HG03378 (cell line): ENCODE data around the gene TPO.
"Not testable (repeated sequence)": the region's sequence is repeated elsewhere in the genome, so short reads cannot be mapped to it uniquely, and the experiment has no call there.

Experiments used
- ATAC-seq: cut with Tn5 transposase; IDR thresholded peaks from one replicate; pipeline ENCODE4 v1.9.1; 2021; ENCODE audit warnings: mild to moderate bottlenecking, moderate library complexity; ENCODE audit not compliant: unreplicated experiment

The TPO gene

GRCh38 chr2:1499033-1499795, 86.0 kb downstream of the TPO start:
- ATAC-seq = no peak

- ATAC-seq = no peak
Measured at GRCh38 chr2:1501038-1501851, 88.0 kb downstream of the TPO start.

GRCh38 chr2:1501991-1502390, 88.7 kb downstream of the TPO start:
- no peak for ATAC-seq

- ATAC-seq = no peak
Measured at GRCh38 chr2:1502891-1503304, 89.6 kb downstream of the TPO start.

GRCh38 chr2:1503471-1504310, 90.4 kb downstream of the TPO start:
- ATAC-seq = no peak

- ATAC-seq = no peak
Measured at GRCh38 chr2:1504311-1504750, 91.1 kb downstream of the TPO start.

GRCh38 chr2:1505031-1505441, 91.8 kb downstream of the TPO start:
- ATAC-seq = no peak

- no peak for ATAC-seq
Measured at GRCh38 chr2:1509271-1510065, 96.2 kb downstream of the TPO start.

GRCh38 chr2:1510176-1510575, 96.9 kb downstream of the TPO start:
- no peak for ATAC-seq

GRCh38 chr2:1511455-1511854, 98.2 kb downstream of the TPO start:
- ATAC-seq = no peak

- no peak for ATAC-seq
Measured at GRCh38 chr2:1512321-1513289, 99.3 kb downstream of the TPO start.

GRCh38 chr2:1514391-1515072, 101.3 kb downstream of the TPO start:
- ATAC-seq = no peak

- ATAC-seq = no peak
Measured at GRCh38 chr2:1515073-1515430, 101.8 kb downstream of the TPO start.

GRCh38 chr2:1515986-1516797, 102.9 kb downstream of the TPO start:
- no peak for ATAC-seq

- ATAC-seq = no peak
Measured at GRCh38 chr2:1516798-1517060, 103.5 kb downstream of the TPO start.

GRCh38 chr2:1517291-1517690, 104.0 kb downstream of the TPO start:
- not testable (repeated sequence) for ATAC-seq

- no peak for ATAC-seq
Measured at GRCh38 chr2:1517786-1518185, 104.5 kb downstream of the TPO start.

GRCh38 chr2:1518331-1518803, 105.1 kb downstream of the TPO start:
- ATAC-seq = no peak
